ENCODE measurements around the gene RAB20. TPM values are rescaled to one million over a fixed set of nuclear protein-coding genes. Genes with fewer than 3 reads are reported as not detected.

RAB20 gene
- total RNA-seq, 1 experiment from 2014 or later: 12.3 TPM

- H3K9me3 Mint-ChIP-seq: no peaks in the 10 kb centered on the region
- Histone ChIP-seq H3K4me2 (ENCODE audit: insufficient read depth, insufficient read length, low read length) (no peak overlapping the region), H4K8ac (replicated peaks; ENCODE audit: insufficient read length, low read depth, low read length) (no peak overlapping the region), H3T11ph (ENCODE audit: low read length) (no peak overlapping the region), H3K9me3 (ENCODE audit: control insufficient read depth, low read depth, low read length) (no peaks in the 10 kb centered on the region), H3K23me2 (ENCODE audit: insufficient read length, low read depth, low read length, poor library complexity, severe bottlenecking) (no peaks in the 10 kb centered on the region), H2AK5ac (ENCODE audit: insufficient read length, low read length) (no peak overlapping the region), H3K9ac (ENCODE audit: extremely low read depth, insufficient read length, low read length) (no peak overlapping the region), H2BK120ac (ENCODE audit: low read depth, low read length, poor library complexity, severe bottlenecking) (no peak overlapping the region), H3K27me3 (ENCODE audit: insufficient read depth, low read length) (no peaks in the 10 kb centered on the region), H3K14ac (ENCODE audit: insufficient read depth, low read length) (no peak overlapping the region; the same call in 1 of the 2 replicates), H3K79me1 (ENCODE audit: insufficient read depth, low read depth, low read length, poor library complexity, severe bottlenecking) (no peaks in the 10 kb centered on the region), H4K5ac (ENCODE audit: insufficient read length, low read depth, low read length) (no peak overlapping the region), H3K4me1 (ENCODE audit: insufficient read depth, low read length) (no peaks in the 10 kb centered on the region), H2BK20ac (ENCODE audit: low read depth, low read length, poor library complexity, severe bottlenecking) (no peak overlapping the region), H3K4ac (ENCODE audit: low read depth, low read length) (no peak overlapping the region), H3K56ac (ENCODE audit: insufficient read length, low read depth, low read length) (no peak overlapping the region), H4K91ac (ENCODE audit: insufficient read length, low read depth, low read length) (peak overlapping the region; percentile 30), H2BK12ac (ENCODE audit: insufficient read length, low read depth, low read length) (no peak overlapping the region), H2BK15ac (ENCODE audit: low read depth, low read length) (no peak overlapping the region), H2AFZ (ENCODE audit: low read length) (no peak overlapping the region), H3K79me2 (ENCODE audit: insufficient read depth, low read length) (no peaks in the 10 kb centered on the region), H3K23ac (ENCODE audit: insufficient read length, low read depth, low read length) (no peak overlapping the region), H4K20me1 (ENCODE audit: control insufficient read depth, insufficient read depth, insufficient read length) (no peaks in the 10 kb centered on the region), H3K18ac (ENCODE audit: insufficient read length, low read depth, low read length) (no peak overlapping the region), H2BK5ac (ENCODE audit: insufficient read length, low read length) (no peak overlapping the region), H3K27ac (ENCODE audit: insufficient read length, low read depth, low read length) (no peak overlapping the region)
- DNase-seq: no peak
- WGBS (ENCODE audit: extremely low coverage, insufficient read length, low lambda C conversion rate): no CpG with 5 or more reads among the region's 6 CpGs
- no peaks in the 10 kb centered on the region for H3K27me3 Mint-ChIP-seq (ENCODE audit: low read depth)
- H3K27ac Mint-ChIP-seq: peak overlapping the region; percentile 30 to 94 (median 82); a peak in 6 of 7 replicates
- peaks cover 16 to 46% (median 40%) of the 10 kb centered on the region in 3 experiments for H3K36me3 Mint-ChIP-seq (ENCODE audit: insufficient read depth in 1 of 3, low read depth in 3 of 3)
- H3K4me1 Mint-ChIP-seq: peaks cover 8% of the 10 kb centered on the region in 2 experiments
- H3K4me3 Mint-ChIP-seq: no peak overlapping the region
- no peak for TF ChIP-seq CTCF (conservative IDR thresholded peaks at IDR 0.05)
Observed at GRCh38 chr13:110479215-110479545, 82.3 kb downstream of the RAB20 start.
